HepG2 (cell line): Measurements from ENCODE around the gene CCDC192. TPM values are rescaled to one million over a fixed set of nuclear protein-coding genes. Genes with fewer than 3 reads are reported as not detected.

Experiments used
- ARID3A ChIP-seq: IDR thresholded peaks from 2 replicates; pipeline ENCODE4 v1.6.1; 2012; ENCODE audit warnings: low read depth, low read length, improper control_type of control experiment
- ARID5B ChIP-seq: IDR thresholded peaks from 2 replicates; pipeline ENCODE4 v1.4.0; 2020; ENCODE audit warnings: mild to moderate bottlenecking, missing genetic modification reagents
- CSRNP2 ChIP-seq: sonication (generic); formaldehyde crosslinking; conservative IDR thresholded peaks from 2 replicates; pipeline ENCODE4 v1.8.0; 2022; ENCODE audit warnings: low read depth, missing genetic modification reagents
- KLF6 ChIP-seq: IDR thresholded peaks from 2 replicates; pipeline ENCODE4 v1.8.0; 2016; ENCODE audit warnings: missing biosample characterization, missing genetic modification reagents
- SATB2 ChIP-seq: sonication (generic); formaldehyde crosslinking; IDR thresholded peaks from 2 replicates; pipeline ENCODE4 v1.5.0; 2020; ENCODE audit warnings: missing genetic modification reagents
- ZNF260 ChIP-seq: sonication (generic); formaldehyde crosslinking; IDR thresholded peaks from 2 replicates; pipeline ENCODE4 v1.4.0; 2020; ENCODE audit warnings: missing genetic modification reagents, low read depth, mild to moderate bottlenecking, borderline replicate concordance
- ZNF383 ChIP-seq: sonication (generic); formaldehyde crosslinking; IDR thresholded peaks from 2 replicates; pipeline ENCODE4 v1.4.0; 2020; ENCODE audit warnings: missing genetic modification reagents, mild to moderate bottlenecking, borderline replicate concordance
- ZNF629 ChIP-seq: sonication (generic); formaldehyde crosslinking; conservative IDR thresholded peaks from 2 replicates; pipeline ENCODE4 v1.5.0; 2020; ENCODE audit warnings: missing genetic modification reagents
- polyA plus RNA-seq, 8 experiments: library from polyadenylated mRNA; depleted of rRNA in 3 of 8; stranded (reverse) in 7 of 8; unstranded in 1 of 8; fragments of >200 nt; fragmentation: Illumina TruSeq in 4 of 8; extraction: Trizol in 4 of 8; gene quantifications; 2 replicates each; pipeline versions ENCODE4 v1.2.1 to v1.2.3, GENCODE V29; 2011 to 2016; ENCODE audit warnings: low read depth in 4 of 8, missing spikeins in 1 of 8, mixed read lengths in 1 of 8; ENCODE audit not compliant: insufficient read depth in 1 of 8
- total RNA-seq, 5 experiments: library from RNA; depleted of rRNA; stranded (reverse); fragments of >200 nt; fragmentation: Illumina TruSeq; extraction: Trizol; gene quantifications; 2 replicates each; pipeline ENCODE4 v1.2.3, GENCODE V29; 2016; ENCODE audit warnings: low read depth in 1 of 5

Gene CCDC192
- total and polyA plus RNA-seq, 2 of the 13 experiments (the other 11 are each of a cell fraction or from before 2014, with no cell fraction given) = not detected

GRCh38 chr5:127770272-127770671, 67.1 kb downstream of the CCDC192 start (continued):
- TF ChIP-seq ARID5B (CRISPR knock-in tag) (no peak), ZNF629 (CRISPR knock-in tag) (no peak), ARID3A (no peak), CSRNP2 (CRISPR knock-in tag) (no peak), ZNF260 (CRISPR knock-in tag) (no peak), KLF6 (CRISPR knock-in tag) (no peak), ZNF383 (no peak), SATB2 (no peak)
